Memory B cell (primary cell): ENCODE data around the gene NINJ2.

Experiments
- ATAC-seq: fragments of 150-1000 bp; cut with Tn5 transposase; 2 replicates; pipeline ENCODE4 v1.10.0; 2021; ENCODE audit warnings: low read depth, mild to moderate bottlenecking, moderate library complexity
- DNase-seq, 2 donors: peaks; one replicate each; pipeline ENCODE4 v3.0.0; 2022; ENCODE audit warnings: low spot score in 2 of 2
- H3K27ac Mint-ChIP-seq: one replicate; pipeline ENCODE4 v1.8.0; 2022; ENCODE audit warnings: mild to moderate bottlenecking, moderate library complexity, mixed read lengths
- H3K27me3 Mint-ChIP-seq: one replicate; pipeline ENCODE4 v1.8.0; 2022; ENCODE audit warnings: mixed read lengths
- H3K36me3 Mint-ChIP-seq: one replicate; pipeline ENCODE4 v1.8.0; 2022; ENCODE audit warnings: mild to moderate bottlenecking, mixed read lengths
- H3K4me1 Mint-ChIP-seq: one replicate; pipeline ENCODE4 v1.8.0; 2022; ENCODE audit warnings: mixed read lengths
- H3K4me3 Mint-ChIP-seq: one replicate; pipeline ENCODE4 v1.8.0; 2022; ENCODE audit warnings: mild to moderate bottlenecking, moderate library complexity, mixed read lengths
- H3K9me3 Mint-ChIP-seq: one replicate; pipeline ENCODE4 v1.8.0; 2022; ENCODE audit warnings: mixed read lengths

The NINJ2 gene

GRCh38 chr12:563787-564298, 99.4 kb downstream of the NINJ2 start:
- Mint-ChIP-seq H3K27ac (peak overlapping the region; percentile 69), H3K9me3 (no peaks in the 10 kb centered on the region), H3K4me1 (peaks cover 21% of the 10 kb centered on the region), H3K27me3 (peaks cover 1% of the 10 kb centered on the region), H3K4me3 (no peak overlapping the region), H3K36me3 (no peaks in the 10 kb centered on the region)
- ATAC-seq = peak; percentile 41
- no peak for DNase-seq

DNA sequence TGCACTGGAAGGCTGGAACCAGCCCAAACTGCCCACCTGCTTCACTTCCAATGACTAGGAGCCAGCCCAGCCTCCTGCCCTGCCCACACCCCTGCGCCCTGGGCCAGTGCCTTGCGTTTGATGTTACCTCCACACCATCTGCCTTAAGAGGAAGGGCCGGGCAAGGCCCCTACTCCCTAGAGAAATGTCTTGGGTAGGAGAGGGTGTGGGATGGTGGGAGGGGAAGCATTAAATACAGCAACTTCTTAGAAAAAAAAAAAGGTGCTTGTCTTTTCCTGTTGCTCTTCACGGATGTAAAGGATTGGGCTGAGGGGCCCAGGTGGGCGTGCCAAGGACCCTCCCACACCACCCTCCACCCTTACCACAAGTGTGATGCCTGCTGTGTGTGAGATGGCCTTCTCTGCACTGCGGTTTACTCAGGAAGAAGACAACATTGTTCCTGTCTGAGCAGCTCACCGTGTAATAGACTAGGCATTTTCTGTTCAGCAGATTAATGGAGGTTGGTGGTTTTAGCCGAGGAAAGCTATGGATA, 99.9 kb downstream of the NINJ2 start:
- Mint-ChIP-seq H3K36me3 (no peaks in the 10 kb centered on the region), H3K4me1 (peaks cover 21% of the 10 kb centered on the region), H3K4me3 (peak overlapping the region; percentile 2), H3K9me3 (no peaks in the 10 kb centered on the region), H3K27me3 (peaks cover 1% of the 10 kb centered on the region), H3K27ac (peak overlapping the region; percentile 69)
- ATAC-seq (peak; percentile 53), DNase-seq (no peak)

GRCh38 chr12:562634-563033, 100.6 kb downstream of the NINJ2 start:
- Mint-ChIP-seq H3K4me3 (no peak overlapping the region), H3K4me1 (peaks cover 21% of the 10 kb centered on the region), H3K36me3 (no peaks in the 10 kb centered on the region), H3K9me3 (no peaks in the 10 kb centered on the region), H3K27me3 (peaks cover 1% of the 10 kb centered on the region), H3K27ac (no peak overlapping the region)
- ATAC-seq (peak; percentile 36), DNase-seq (no peak)

DNA sequence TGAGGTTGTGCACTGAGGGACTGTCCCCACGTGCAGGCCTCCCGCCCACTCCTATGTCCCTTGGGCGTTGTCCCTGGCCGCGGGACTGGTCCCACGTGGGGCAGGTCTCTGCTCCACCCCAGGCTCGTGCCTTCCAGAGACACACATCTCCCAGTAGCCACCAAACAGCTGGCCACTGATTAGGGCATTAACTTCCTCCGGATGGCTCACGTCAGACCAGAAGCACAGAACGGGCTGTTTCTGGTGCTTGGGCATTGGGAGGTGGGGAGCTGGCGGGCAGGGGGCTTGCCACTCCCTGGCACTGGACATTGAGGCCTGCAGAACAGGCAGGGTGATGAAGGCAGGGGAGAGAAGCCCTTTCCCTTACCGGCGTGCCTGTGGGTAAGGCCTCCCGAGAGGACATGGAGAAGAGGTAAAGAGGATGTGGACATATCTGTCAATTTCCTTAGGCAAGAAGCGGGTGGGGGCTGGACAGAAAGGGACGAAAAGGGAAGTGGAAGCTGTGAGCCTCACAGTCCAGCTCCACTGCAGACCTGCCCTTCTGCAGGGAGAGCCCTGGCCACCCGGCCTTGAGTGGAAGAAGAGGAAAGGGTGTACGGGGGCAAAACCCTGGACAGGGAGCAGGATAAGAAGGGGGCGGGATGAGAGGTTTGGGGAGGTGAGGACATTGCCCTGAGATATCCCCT, 101.2 kb downstream of the NINJ2 start:
- peaks cover 1% of the 10 kb centered on the region for H3K27me3 Mint-ChIP-seq
- DNase-seq (no peak), ATAC-seq (no peak)
- H3K36me3 Mint-ChIP-seq = no peaks in the 10 kb centered on the region
- H3K9me3 Mint-ChIP-seq = no peaks in the 10 kb centered on the region
- H3K4me1 Mint-ChIP-seq = peaks cover 21% of the 10 kb centered on the region
- H3K4me3 Mint-ChIP-seq = no peak overlapping the region
- H3K27ac Mint-ChIP-seq = no peak overlapping the region

DNA sequence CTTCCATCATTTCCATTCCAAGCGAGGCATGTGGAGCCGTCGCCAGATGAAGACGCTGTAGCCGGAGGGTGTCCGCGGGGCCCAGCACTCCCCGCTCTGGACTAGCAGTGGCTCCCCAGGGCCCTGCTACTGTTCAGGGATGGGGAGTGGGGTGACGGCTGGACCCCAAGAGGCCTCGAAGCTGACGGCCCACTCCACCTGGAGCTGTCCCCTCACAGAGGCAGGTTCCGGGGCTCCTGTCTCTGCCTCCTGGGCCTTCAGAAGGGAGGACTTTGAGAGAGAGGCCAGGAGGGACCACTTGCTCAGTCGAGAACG, 101.9 kb downstream of the NINJ2 start:
- Mint-ChIP-seq H3K9me3 (no peaks in the 10 kb centered on the region), H3K27ac (no peak overlapping the region), H3K4me1 (peaks cover 21% of the 10 kb centered on the region), H3K4me3 (no peak overlapping the region), H3K27me3 (peaks cover 1% of the 10 kb centered on the region), H3K36me3 (no peaks in the 10 kb centered on the region)
- ATAC-seq (no peak), DNase-seq (no peak)

DNA sequence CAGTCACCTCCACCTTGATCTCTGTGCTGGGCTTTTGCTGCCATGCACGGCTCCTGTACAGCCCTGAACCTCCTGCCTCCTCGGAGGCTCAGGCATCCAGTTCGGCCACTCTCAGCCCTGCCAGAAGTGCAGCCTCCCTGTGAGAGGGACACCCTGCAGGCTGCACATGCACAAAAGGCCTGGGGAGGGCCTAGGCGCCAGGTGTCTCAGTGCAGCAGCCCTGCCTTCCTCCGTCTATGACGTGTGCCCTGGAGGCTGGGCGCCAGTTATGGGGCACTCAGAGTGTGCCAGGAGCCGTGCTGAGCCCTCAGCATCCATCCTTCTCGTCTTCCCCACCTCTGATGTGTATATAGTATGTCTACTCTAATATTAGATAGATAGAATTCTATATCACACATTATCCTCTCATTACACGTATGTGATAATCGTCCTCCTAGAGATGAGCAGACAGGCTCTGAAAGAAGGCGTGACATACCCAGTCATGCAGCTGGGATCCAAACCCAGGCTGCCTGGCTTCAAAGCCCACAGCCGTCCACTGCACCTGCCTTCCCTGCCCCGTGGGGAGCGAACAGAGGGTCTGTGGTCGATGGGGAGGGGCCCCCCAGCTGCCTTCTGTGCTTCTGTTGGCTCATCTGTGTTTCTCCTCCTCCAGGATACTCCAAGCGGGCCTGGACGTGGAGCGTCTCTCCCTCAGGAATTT, 102.4 kb downstream of the NINJ2 start:
- Mint-ChIP-seq H3K36me3 (no peaks in the 10 kb centered on the region), H3K27ac (no peak overlapping the region), H3K4me3 (no peak overlapping the region), H3K27me3 (peaks cover 1% of the 10 kb centered on the region), H3K4me1 (peaks cover 21% of the 10 kb centered on the region), H3K9me3 (no peaks in the 10 kb centered on the region)
- peak; percentile 46 for ATAC-seq
- DNase-seq = no peak

- Mint-ChIP-seq H3K36me3 (no peaks in the 10 kb centered on the region), H3K4me3 (no peak overlapping the region), H3K27me3 (peaks cover 1% of the 10 kb centered on the region), H3K27ac (no peak overlapping the region), H3K9me3 (no peaks in the 10 kb centered on the region), H3K4me1 (peaks cover 23% of the 10 kb centered on the region)
- ATAC-seq (no peak), DNase-seq (no peak)
Measured at GRCh38 chr12:559906-560455, 103.3 kb downstream of the NINJ2 start.

GRCh38 chr12:559208-559905, 103.9 kb downstream of the NINJ2 start:
- Mint-ChIP-seq H3K27me3 (peaks cover 1% of the 10 kb centered on the region), H3K27ac (no peak overlapping the region), H3K36me3 (no peaks in the 10 kb centered on the region), H3K4me1 (peaks cover 22% of the 10 kb centered on the region), H3K4me3 (no peak overlapping the region), H3K9me3 (no peaks in the 10 kb centered on the region)
- no peak for DNase-seq
- ATAC-seq = no peak

- no peaks in the 10 kb centered on the region for H3K9me3 Mint-ChIP-seq
- H3K27ac Mint-ChIP-seq = no peak overlapping the region
- H3K4me1 Mint-ChIP-seq = peaks cover 16% of the 10 kb centered on the region
- no peak for DNase-seq
- no peak overlapping the region for H3K4me3 Mint-ChIP-seq
- peaks cover 3% of the 10 kb centered on the region for H3K27me3 Mint-ChIP-seq
- no peak for ATAC-seq
- H3K36me3 Mint-ChIP-seq = no peaks in the 10 kb centered on the region
Measured at GRCh38 chr12:558580-558979, 104.7 kb downstream of the NINJ2 start.

GRCh38 chr12:556498-556897, 106.7 kb downstream of the NINJ2 start:
- DNase-seq (no peak), ATAC-seq (no peak)
- Mint-ChIP-seq H3K4me3 (no peak overlapping the region), H3K27ac (no peak overlapping the region), H3K36me3 (no peaks in the 10 kb centered on the region), H3K27me3 (peaks cover 5% of the 10 kb centered on the region), H3K4me1 (peaks cover 9% of the 10 kb centered on the region), H3K9me3 (no peaks in the 10 kb centered on the region)

- ATAC-seq (no peak), DNase-seq (no peak)
- H3K27me3 Mint-ChIP-seq = peaks cover 7% of the 10 kb centered on the region
- no peaks in the 10 kb centered on the region for H3K36me3 Mint-ChIP-seq
- peaks cover 9% of the 10 kb centered on the region for H3K4me1 Mint-ChIP-seq
- no peak overlapping the region for H3K27ac Mint-ChIP-seq
- H3K9me3 Mint-ChIP-seq = no peaks in the 10 kb centered on the region
- H3K4me3 Mint-ChIP-seq = peak overlapping the region; percentile 82
Measured at GRCh38 chr12:554001-554285, 109.3 kb downstream of the NINJ2 start.

- peak overlapping the region; percentile 81 for H3K27ac Mint-ChIP-seq
- peak overlapping the region; percentile 82 for H3K4me3 Mint-ChIP-seq
- DNase-seq = no peak
- ATAC-seq = peak; percentile 64
- peaks cover 9% of the 10 kb centered on the region for H3K4me1 Mint-ChIP-seq
- peaks cover 7% of the 10 kb centered on the region for H3K27me3 Mint-ChIP-seq
- H3K9me3 Mint-ChIP-seq = no peaks in the 10 kb centered on the region
- no peaks in the 10 kb centered on the region for H3K36me3 Mint-ChIP-seq
Measured at GRCh38 chr12:553216-554000, 109.8 kb downstream of the NINJ2 start.

DNA sequence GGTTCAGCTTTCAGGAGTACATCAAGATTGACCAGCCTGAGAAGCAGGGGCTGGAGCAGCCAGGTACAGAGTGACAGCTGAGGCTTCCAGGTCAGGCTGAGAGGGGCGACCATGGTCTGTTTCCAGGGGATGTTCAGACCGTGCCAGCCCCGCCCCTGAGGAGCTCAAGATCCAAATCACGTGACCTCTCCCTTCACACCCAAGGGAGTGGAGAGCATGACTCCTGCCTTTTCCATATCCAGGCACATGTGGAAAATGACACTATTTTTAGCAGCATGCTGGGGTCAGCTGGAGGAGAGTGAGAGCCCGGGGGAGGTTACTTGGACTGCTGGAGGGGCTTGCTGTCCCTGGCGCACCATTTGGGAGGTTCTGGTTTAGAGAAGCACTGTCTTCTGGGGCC, 110.8 kb downstream of the NINJ2 start:
- Mint-ChIP-seq H3K27me3 (peaks cover 8% of the 10 kb centered on the region), H3K9me3 (no peaks in the 10 kb centered on the region), H3K36me3 (no peaks in the 10 kb centered on the region), H3K27ac (no peak overlapping the region), H3K4me1 (peaks cover 9% of the 10 kb centered on the region), H3K4me3 (no peak overlapping the region)
- DNase-seq = no peak
- ATAC-seq = no peak
